HEK293T (cell line): Measurements from ENCODE around the gene EIF4G3.
A peak's percentile ranks its signal among the peaks of the same experiment; 100 is the strongest.

Source experiments
- CTCF ChIA-PET: fragments of 350-600 bp; formaldehyde crosslinking; extraction: SDS; loops from one replicate; lab custom pipeline; 2021; ENCODE audit warnings: antibody characterized with exemption, inconsistent platforms; lab: Yijun Ruan, JAX
- POLR2A ChIA-PET: fragments of 350-600 bp; formaldehyde crosslinking; extraction: SDS; loops from one replicate; lab custom pipeline; 2020; ENCODE audit warnings: antibody characterized with exemption, inconsistent platforms; lab: Yijun Ruan, JAX
- DNase-seq: peaks from one replicate; pipeline ENCODE4 v3.0.0; 2012; ENCODE audit warnings: mixed read lengths; ENCODE audit errors: extremely low spot score
- ARNT ChIP-seq: fragments of 450-650 bp; IDR thresholded peaks from 2 replicates; pipeline ENCODE4 v1.6.1; 2017; ENCODE audit warnings: mild to moderate bottlenecking
- BHLHE40 ChIP-seq: fragments of 450-650 bp; IDR thresholded peaks from 2 replicates; pipeline ENCODE4 v1.6.1; 2016; ENCODE audit warnings: mild to moderate bottlenecking, moderate library complexity, borderline replicate concordance
- CTBP1 ChIP-seq: fragments of 450-650 bp; IDR thresholded peaks from 2 replicates; pipeline ENCODE4 v1.6.1; 2016; ENCODE audit warnings: borderline replicate concordance
- ELF4 ChIP-seq: fragments of 450-650 bp; IDR thresholded peaks from 2 replicates; pipeline ENCODE4 v1.6.1; 2017; ENCODE audit warnings: antibody characterized with exemption
- FOXA1 ChIP-seq: fragments of 450-650 bp; IDR thresholded peaks from 2 replicates; pipeline ENCODE4 v1.6.1; 2016; ENCODE audit warnings: mild to moderate bottlenecking
- FOXK2 ChIP-seq: fragments of 450-650 bp; IDR thresholded peaks from 2 replicates; pipeline ENCODE4 v1.6.1; 2016; ENCODE audit warnings: mild to moderate bottlenecking
- FOXM1 ChIP-seq: fragments of 450-650 bp; IDR thresholded peaks from 2 replicates; pipeline ENCODE4 v1.6.1; 2017; ENCODE audit warnings: mild to moderate bottlenecking, borderline replicate concordance
- HDGF ChIP-seq: fragments of 450-650 bp; IDR thresholded peaks from 2 replicates; pipeline ENCODE4 v1.6.1; 2017; ENCODE audit warnings: antibody characterized with exemption, borderline replicate concordance
- L3MBTL2 ChIP-seq: fragments of 450-650 bp; conservative IDR thresholded peaks from 2 replicates; pipeline ENCODE4 v1.6.1; 2016; ENCODE audit warnings: mild to moderate bottlenecking
- LEF1 ChIP-seq: fragments of 450-650 bp; IDR thresholded peaks from 2 replicates; pipeline ENCODE4 v1.6.1; 2017; ENCODE audit warnings: mild to moderate bottlenecking, borderline replicate concordance
- NFRKB ChIP-seq: fragments of 450-650 bp; IDR thresholded peaks from 2 replicates; pipeline ENCODE4 v1.6.1; 2016; ENCODE audit warnings: mild to moderate bottlenecking, moderate library complexity
- SP1 ChIP-seq: fragments of 450-650 bp; IDR thresholded peaks from 2 replicates; pipeline ENCODE4 v1.6.1; 2017
- SUZ12 ChIP-seq: fragments of 450-650 bp; IDR thresholded peaks from 2 replicates; pipeline ENCODE4 v1.6.1; 2016; ENCODE audit warnings: mild to moderate bottlenecking
- TARDBP ChIP-seq: fragments of 450-650 bp; IDR thresholded peaks from 2 replicates; pipeline ENCODE4 v1.6.1; 2016
- ZNF384 ChIP-seq: fragments of 450-650 bp; IDR thresholded peaks from 2 replicates; pipeline ENCODE4 v1.6.1; 2016
- TF ChIP-seq, protein P1 (sequence below): fragments of 450-650 bp; IDR thresholded peaks from 2 replicates; pipeline ENCODE4 v1.6.1; 2016

Gene EIF4G3

DNA sequence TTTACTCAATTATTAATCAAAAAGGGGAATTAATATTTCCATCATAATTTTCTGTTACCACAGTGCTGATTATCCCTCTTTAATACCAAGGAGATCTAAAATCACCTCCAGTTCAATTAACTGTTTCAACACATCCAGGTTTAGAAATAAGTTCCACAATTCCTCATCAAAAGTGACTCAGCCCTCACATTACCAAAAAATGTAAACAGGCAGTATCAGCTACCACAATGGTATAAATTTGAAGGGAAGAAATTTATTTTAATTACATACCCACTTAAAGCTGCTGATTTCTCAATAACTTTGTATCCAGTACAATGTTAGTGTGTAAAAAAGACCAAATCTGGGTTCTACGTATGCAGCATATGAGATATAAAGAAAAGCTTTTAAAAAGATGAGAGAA is 51.9 kb downstream of the EIF4G3 start:
- CTCF ChIA-PET, result interaction anchor here (0.7 kb wide), 1 partner anchor 8 kb away, joined by 3 read pairs; no protein-coding TSS in a partner anchor
- DNase-seq, result no peak
- POLR2A ChIA-PET, result no interaction called here
- TF ChIP-seq SUZ12 (no peak), HDGF (no peak), ARNT (no peak), FOXK2 (no peak), ZNF384 (no peak), FOXM1 (no peak), LEF1 (no peak), BHLHE40 (no peak), CTBP1 (no peak), SP1 (no peak), TARDBP (no peak)

DNA sequence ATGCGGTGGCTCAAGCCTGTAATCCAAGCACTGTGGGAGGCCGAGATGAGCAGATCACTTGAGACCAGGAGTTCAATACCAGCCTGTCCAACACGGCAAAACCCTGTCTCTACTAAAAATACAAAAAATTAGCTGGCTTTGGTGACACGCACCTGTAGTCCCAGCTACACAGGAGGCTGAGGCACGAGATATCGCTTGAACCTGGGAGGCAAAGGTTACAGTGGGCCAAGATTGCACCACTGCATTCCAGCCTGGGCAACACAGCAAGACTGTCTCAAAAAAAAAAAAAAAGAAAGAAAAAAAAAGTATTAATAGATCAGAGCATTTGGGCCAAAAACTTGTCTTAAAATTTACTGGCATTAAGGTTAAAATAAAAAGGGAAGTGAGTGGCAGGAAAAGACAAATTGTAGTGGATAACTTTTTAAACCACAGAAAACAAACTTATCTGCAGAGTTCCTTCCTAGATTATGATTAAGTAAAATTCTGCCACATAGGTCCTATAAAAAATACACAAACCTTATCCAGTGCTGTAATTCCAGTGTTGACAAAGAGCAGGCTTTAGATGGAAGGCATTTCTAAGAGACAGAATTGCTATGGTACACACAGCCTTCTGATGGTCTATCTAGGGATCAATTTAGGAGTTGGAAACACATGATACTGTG is 53.3 kb downstream of the EIF4G3 start:
- TF ChIP-seq, protein P1, sequence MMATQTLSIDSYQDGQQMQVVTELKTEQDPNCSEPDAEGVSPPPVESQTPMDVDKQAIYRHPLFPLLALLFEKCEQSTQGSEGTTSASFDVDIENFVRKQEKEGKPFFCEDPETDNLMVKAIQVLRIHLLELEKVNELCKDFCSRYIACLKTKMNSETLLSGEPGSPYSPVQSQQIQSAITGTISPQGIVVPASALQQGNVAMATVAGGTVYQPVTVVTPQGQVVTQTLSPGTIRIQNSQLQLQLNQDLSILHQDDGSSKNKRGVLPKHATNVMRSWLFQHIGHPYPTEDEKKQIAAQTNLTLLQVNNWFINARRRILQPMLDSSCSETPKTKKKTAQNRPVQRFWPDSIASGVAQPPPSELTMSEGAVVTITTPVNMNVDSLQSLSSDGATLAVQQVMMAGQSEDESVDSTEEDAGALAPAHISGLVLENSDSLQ, result no peak
- no peak for TF ChIP-seq CTBP1
- TF ChIP-seq ARNT, result no peak
- TF ChIP-seq FOXA1, result no peak
- no peak for TF ChIP-seq SP1
- no peak for TF ChIP-seq ELF4
- no peak for TF ChIP-seq L3MBTL2
- TF ChIP-seq SUZ12, result no peak
- TF ChIP-seq LEF1, result no peak
- TF ChIP-seq HDGF, result no peak
- TF ChIP-seq FOXK2, result no peak
- TF ChIP-seq TARDBP, result no peak
- no peak for TF ChIP-seq NFRKB
- no peak for TF ChIP-seq ZNF384
- no peak for TF ChIP-seq FOXM1
- no peak for TF ChIP-seq BHLHE40
- POLR2A ChIA-PET, result no interaction called here
- no peak for DNase-seq
- CTCF ChIA-PET, result no interaction called here

DNA sequence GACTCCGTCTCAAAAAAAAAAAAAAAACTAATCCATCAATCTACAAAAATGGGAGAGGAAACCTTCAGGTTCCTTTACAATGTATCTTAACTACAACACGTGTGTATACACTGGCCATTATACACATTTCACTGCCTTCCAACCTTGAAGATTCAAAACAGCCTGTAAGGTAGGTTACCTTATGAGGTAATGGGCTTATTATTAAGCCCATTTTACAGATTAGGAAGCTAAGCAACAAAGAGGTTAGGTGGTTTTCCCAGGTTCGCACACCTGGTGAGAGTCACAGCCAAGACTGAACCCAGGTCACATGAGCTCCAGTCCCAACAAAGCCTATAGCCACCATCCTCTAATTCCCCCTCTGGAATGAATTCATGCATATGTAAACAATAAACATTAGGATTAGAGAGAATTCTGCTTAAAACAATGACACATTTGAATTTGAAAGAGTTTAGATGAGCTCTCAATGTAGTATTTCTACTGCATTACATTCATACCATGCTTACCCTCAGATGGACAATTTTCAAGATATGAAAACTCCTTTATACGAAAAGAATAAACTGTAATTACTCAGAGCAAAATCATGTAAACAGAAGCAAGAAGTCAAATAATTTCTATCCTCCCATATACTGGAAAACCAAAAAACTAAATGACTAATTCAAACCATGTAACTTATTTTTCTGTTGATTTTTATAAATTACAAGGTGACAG is 54.8 kb downstream of the EIF4G3 start:
- TF ChIP-seq SUZ12 (no peak), NFRKB (no peak), TARDBP (no peak), FOXK2 (no peak), ZNF384 (no peak)
- no peak for DNase-seq
- ChIA-PET POLR2A (no interaction called here), CTCF (no interaction called here)

DNA sequence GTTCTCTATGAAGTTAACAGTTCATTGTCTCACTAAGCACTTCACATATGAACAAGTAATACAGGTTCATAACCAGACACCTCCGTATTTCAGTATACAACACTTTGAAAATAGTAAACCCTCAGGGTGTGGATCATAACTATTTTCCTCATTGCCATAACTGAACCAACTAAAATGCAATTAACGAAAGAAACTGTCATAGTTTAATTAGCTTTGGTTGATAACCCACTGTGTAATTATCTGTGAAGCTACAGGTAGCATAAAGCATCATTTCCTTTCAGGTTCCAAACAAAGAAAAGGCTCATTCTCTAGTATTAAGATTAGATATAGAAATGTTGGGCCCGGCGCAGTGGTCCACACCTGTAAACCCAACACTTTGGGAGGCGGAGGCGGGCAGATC is 58.5 kb downstream of the EIF4G3 start:
- TF ChIP-seq FOXK2 (no peak), HDGF (no peak), BHLHE40 (no peak), SUZ12 (no peak), CTBP1 (no peak)
- TF ChIP-seq, protein P1, result no peak
- CTCF ChIA-PET, result no interaction called here
- POLR2A ChIA-PET, result no interaction called here
- no peak for DNase-seq

DNA sequence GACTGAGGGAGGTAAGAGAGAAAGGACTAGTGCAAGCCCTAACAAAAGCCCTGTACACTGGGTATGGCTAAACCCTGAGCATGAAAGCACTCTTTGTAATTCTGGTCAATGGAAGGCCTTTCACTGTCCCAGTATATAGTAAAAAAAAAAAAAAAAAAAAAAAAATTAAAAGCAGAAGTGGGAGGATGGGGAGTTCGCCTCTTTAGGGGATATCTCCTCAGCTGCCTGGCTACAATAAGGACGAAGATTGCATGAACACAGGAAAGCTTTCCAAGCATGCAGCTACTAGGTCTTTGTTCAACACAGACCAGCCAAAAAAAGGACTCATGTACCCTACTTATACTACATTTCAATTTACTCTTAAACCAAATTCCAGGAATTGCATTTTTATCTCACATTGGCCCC is 59.1 kb downstream of the EIF4G3 start:
- no peak for DNase-seq
- TF ChIP-seq BHLHE40 (no peak), ZNF384 (0 out of 2 replicates have a peak, but pooled peaks have one; percentile 21)
- ChIA-PET CTCF (no interaction called here), POLR2A (no interaction called here)

DNA sequence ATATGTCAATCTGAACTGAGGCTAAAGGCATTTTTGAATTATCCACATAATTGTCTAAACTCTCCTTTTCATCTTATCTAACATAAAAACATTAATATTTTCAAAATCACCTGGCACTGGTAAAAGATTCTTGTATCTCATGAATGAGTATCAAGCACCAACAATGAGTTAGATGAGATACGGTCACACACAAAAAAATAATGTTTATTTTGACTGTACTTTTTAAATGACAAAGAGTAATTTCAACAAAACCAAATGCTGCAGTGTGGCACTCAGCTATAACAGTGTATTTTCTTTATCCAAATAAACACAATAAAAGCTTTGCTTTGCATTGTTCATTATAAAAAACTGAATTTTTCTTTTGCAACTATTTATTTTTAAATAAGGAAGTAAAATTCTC is 59.5 kb downstream of the EIF4G3 start:
- no peak for DNase-seq
- ChIA-PET CTCF (interaction anchor here (0.5 kb wide), 1 partner anchor 8 kb away, joined by 3 read pairs; no protein-coding TSS in a partner anchor), POLR2A (no interaction called here)
- TF ChIP-seq ZNF384, result no peak
- TF ChIP-seq BHLHE40, result no peak
- no peak for TF ChIP-seq CTBP1
- no peak for TF ChIP-seq FOXK2
- no peak for TF ChIP-seq L3MBTL2
- TF ChIP-seq ARNT, result no peak
- TF ChIP-seq FOXM1, result no peak
- TF ChIP-seq TARDBP, result no peak

DNA sequence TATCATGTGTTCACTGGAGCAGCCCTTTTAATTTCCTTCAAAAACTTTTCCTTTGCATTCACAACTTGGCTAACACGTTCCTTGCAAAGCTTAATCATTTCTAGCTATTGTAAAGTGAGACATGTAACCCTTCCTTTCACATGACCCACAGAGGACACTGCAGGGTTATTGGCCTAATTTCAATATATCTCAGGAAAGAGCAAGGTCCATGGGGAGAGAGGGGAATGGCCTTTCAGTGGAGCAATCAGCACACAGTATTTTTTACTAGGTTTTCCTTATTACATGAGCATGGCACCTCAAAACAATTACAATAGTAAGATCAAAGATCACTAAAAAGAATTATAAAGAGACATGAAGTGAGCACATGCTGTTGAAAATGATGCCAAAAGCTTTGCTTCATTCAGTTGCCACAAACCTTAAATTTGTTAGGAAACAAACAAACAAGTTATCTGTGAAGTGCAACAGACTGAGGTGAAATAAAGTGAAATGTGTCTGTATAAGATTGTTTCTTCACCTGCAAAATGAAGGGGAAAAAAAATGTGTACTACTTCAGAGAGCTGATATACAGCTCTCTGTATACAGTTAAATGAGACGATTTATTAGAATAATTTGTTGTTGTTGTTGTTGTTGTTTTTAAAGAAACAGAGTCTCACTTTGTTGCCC is 61.5 kb downstream of the EIF4G3 start:
- TF ChIP-seq, protein P1, result no peak
- TF ChIP-seq FOXK2, result no peak
- no peak for TF ChIP-seq L3MBTL2
- no peak for TF ChIP-seq HDGF
- TF ChIP-seq LEF1, result no peak
- TF ChIP-seq FOXA1, result no peak
- TF ChIP-seq SP1, result no peak
- TF ChIP-seq CTBP1, result no peak
- TF ChIP-seq BHLHE40, result no peak
- no peak for TF ChIP-seq TARDBP
- TF ChIP-seq ZNF384, result no peak
- TF ChIP-seq SUZ12, result no peak
- no peak for TF ChIP-seq ELF4
- TF ChIP-seq FOXM1, result no peak
- no peak for TF ChIP-seq NFRKB
- no peak for TF ChIP-seq ARNT
- CTCF ChIA-PET, result no interaction called here
- no peak for DNase-seq
- POLR2A ChIA-PET, result no interaction called here
